ENCODE data around the gene HFE. TPM values are rescaled to one million over a fixed set of nuclear protein-coding genes. Genes with fewer than 3 reads are reported as not detected.

Gene HFE
- polyA plus RNA-seq, 3 donors, result 13.5 to 16.1 (median 14.1) TPM

DNA sequence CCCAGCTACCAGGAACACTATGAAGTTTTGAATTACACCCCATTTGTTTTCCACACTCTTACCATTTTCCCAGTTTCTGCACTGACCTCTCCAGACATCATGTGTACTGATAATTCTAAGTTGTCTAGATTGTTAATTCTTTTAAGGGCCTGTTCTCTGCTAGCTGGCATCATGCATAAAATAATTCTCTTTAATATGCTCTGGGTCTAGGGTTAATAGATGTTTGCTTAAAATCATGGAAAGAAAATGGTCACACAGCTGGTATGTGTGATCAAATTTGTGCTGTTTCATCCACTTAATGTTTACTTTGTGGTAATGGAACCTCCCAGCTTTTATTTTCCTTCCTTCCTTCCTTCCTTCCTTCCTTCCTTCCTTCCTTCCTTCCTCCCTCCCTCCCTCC is 49.1 kb downstream of the HFE start:
- Mint-ChIP-seq H3K4me3 (no peak overlapping the region), H3K36me3 (peaks cover 39 to 50% of the 10 kb centered on the region in 2 donors), H3K27me3 (ENCODE audit: low read depth in 3 of 3) (peaks cover 0 to 4% (median 0%) of the 10 kb centered on the region in 3 donors), H3K9me3 (peaks cover 0 to 3% (median 0%) of the 10 kb centered on the region in 7 donors), H3K27ac (no peak overlapping the region), H3K4me1 (peaks cover 14% of the 10 kb centered on the region)
- H4K20me1 ChIP-seq (ENCODE audit: insufficient read depth, low read length), result peaks cover 56% of the 10 kb centered on the region
- TF ChIP-seq, protein P1, sequence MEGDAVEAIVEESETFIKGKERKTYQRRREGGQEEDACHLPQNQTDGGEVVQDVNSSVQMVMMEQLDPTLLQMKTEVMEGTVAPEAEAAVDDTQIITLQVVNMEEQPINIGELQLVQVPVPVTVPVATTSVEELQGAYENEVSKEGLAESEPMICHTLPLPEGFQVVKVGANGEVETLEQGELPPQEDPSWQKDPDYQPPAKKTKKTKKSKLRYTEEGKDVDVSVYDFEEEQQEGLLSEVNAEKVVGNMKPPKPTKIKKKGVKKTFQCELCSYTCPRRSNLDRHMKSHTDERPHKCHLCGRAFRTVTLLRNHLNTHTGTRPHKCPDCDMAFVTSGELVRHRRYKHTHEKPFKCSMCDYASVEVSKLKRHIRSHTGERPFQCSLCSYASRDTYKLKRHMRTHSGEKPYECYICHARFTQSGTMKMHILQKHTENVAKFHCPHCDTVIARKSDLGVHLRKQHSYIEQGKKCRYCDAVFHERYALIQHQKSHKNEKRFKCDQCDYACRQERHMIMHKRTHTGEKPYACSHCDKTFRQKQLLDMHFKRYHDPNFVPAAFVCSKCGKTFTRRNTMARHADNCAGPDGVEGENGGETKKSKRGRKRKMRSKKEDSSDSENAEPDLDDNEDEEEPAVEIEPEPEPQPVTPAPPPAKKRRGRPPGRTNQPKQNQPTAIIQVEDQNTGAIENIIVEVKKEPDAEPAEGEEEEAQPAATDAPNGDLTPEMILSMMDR (IDR thresholded peaks at IDR 0.05), result no peak
- H3K4me3 ChIP-seq (replicated peaks in 1 of 3; ENCODE audit: low read depth in 2 of 3, low read length in 3 of 3), result no peak overlapping the region
- no peak overlapping the region for H3K9ac ChIP-seq (ENCODE audit: insufficient read depth, low read length, poor library complexity, severe bottlenecking)
- no peaks in the 10 kb centered on the region for H3K79me2 ChIP-seq (ENCODE audit: insufficient read depth, low read length)
- H3K4me1 ChIP-seq (ENCODE audit: control insufficient read depth in 1 of 2, insufficient read depth in 2 of 2, low read length in 2 of 2), result no peaks in the 10 kb centered on the region
- H3K27ac ChIP-seq (ENCODE audit: low read depth in 1 of 2, low read length in 2 of 2), result no peak overlapping the region
- peaks cover 6 to 56% of the 10 kb centered on the region in 2 donors for H3K36me3 ChIP-seq (replicated peaks in 1 of 2; ENCODE audit: control insufficient read depth in 1 of 2, insufficient read depth in 2 of 2, low read length in 2 of 2)
- H3K4me2 ChIP-seq (replicated peaks; ENCODE audit: extremely low read depth, low read length, poor library complexity, severe bottlenecking), result no peak overlapping the region
- H3K9me3 ChIP-seq (replicated peaks in 1 of 2; ENCODE audit: control insufficient read depth in 1 of 2, insufficient read depth in 1 of 2, low read length in 2 of 2), result no peaks in the 10 kb centered on the region
- no peaks in the 10 kb centered on the region for H3K27me3 ChIP-seq (ENCODE audit: control insufficient read depth in 2 of 2, insufficient read depth in 2 of 2, low read length in 2 of 2)
- no peak for DNase-seq
- no peak overlapping the region for H2AFZ ChIP-seq (ENCODE audit: insufficient read depth, low read depth, low read length, poor library complexity, severe bottlenecking)
- intact Hi-C loops (cut with micrococcal nuclease), result no loop called here

DNA sequence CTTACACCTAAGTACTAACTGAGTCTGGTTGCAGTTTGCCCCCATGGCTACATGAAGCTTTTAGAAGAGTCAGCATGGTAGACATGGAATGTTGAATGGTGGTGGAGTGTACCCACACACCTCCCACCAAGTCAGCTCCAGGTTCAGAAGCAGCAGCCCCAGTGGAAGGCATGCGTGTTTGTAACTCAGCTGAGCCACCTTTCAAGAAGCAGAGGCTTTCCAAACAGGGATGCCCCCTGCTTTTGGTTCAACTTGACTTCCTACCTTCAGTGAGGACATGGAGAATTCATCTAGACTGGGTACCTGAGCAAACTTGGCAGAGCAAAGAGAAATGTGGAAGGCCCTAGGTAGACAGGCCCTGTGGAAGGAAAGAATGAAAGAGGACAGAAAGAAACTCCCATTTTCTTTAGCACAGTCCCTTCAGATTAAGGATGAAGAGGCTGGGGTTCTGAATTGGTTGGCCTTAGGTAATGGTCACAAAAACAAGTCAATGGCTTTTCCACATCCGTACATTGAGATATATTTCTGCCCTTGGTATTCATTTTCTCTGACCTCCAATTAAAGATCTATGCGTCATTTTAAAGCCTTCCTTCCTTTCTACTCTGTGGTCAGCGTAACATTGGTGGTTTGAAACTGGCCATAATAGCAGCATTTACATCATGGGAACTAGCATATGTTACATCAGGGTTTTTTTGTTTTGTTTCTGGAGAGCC is 53.2 kb downstream of the HFE start:
- Mint-ChIP-seq H3K4me3 (no peak overlapping the region), H3K9me3 (peaks cover 0 to 6% (median 0%) of the 10 kb centered on the region in 7 donors), H3K27me3 (ENCODE audit: low read depth in 3 of 3) (peaks cover 0 to 6% (median 0%) of the 10 kb centered on the region in 3 donors), H3K27ac (no peak overlapping the region), H3K36me3 (peaks cover 20 to 24% of the 10 kb centered on the region in 2 donors), H3K4me1 (peaks cover 11% of the 10 kb centered on the region)
- Histone ChIP-seq H3K9ac (ENCODE audit: insufficient read depth, low read length, poor library complexity, severe bottlenecking) (no peak overlapping the region), H3K9me3 (replicated peaks in 1 of 2; ENCODE audit: control insufficient read depth in 1 of 2, insufficient read depth in 1 of 2, low read length in 2 of 2) (no peaks in the 10 kb centered on the region), H3K27me3 (ENCODE audit: control insufficient read depth in 2 of 2, insufficient read depth in 2 of 2, low read length in 2 of 2) (no peaks in the 10 kb centered on the region), H3K4me2 (replicated peaks; ENCODE audit: extremely low read depth, low read length, poor library complexity, severe bottlenecking) (no peak overlapping the region), H3K4me1 (ENCODE audit: control insufficient read depth in 1 of 2, insufficient read depth in 2 of 2, low read length in 2 of 2) (no peaks in the 10 kb centered on the region), H3K27ac (ENCODE audit: low read depth in 1 of 2, low read length in 2 of 2) (no peak overlapping the region), H2AFZ (ENCODE audit: insufficient read depth, low read depth, low read length, poor library complexity, severe bottlenecking) (no peak overlapping the region), H3K79me2 (ENCODE audit: insufficient read depth, low read length) (no peaks in the 10 kb centered on the region), H4K20me1 (ENCODE audit: insufficient read depth, low read length) (peaks cover 19% of the 10 kb centered on the region), H3K4me3 (replicated peaks in 1 of 3; ENCODE audit: low read depth in 2 of 3, low read length in 3 of 3) (no peak overlapping the region), H3K36me3 (replicated peaks in 1 of 2; ENCODE audit: control insufficient read depth in 1 of 2, insufficient read depth in 2 of 2, low read length in 2 of 2) (peaks cover 6 to 33% of the 10 kb centered on the region in 2 donors)
- no peak for DNase-seq
- 93% methylated on average over 2 of the region's 4 CpGs for WGBS (ENCODE audit: insufficient coverage)
- TF ChIP-seq, protein P1 (IDR thresholded peaks at IDR 0.05), result no peak
- intact Hi-C loops (cut with micrococcal nuclease), result no loop called here

All from CD14-positive monocyte (primary cell).